NCI-H1048 (cell line): ENCODE measurements around the gene ADAT3.
A peak's percentile ranks its signal among the peaks of the same experiment; 100 is the strongest.
"Not testable (repeated sequence)": the region's sequence is repeated elsewhere in the genome, so short reads cannot be mapped to it uniquely, and the experiment has no call there.

ENCODE experiments used
- DNase-seq: peaks from one replicate; lab custom pipeline; 2025; lab: John Stamatoyannopoulos, UW

The ADAT3 gene

GRCh38 chr19:1866693-1867348 is 38.4 kb upstream of the ADAT3 start:
- no peak for DNase-seq

GRCh38 chr19:1867349-1867724 is 37.9 kb upstream of the ADAT3 start:
- no peak for DNase-seq

- DNase-seq = no peak
Observed at GRCh38 chr19:1868971-1869370, 36.2 kb upstream of the ADAT3 start.

GRCh38 chr19:1871140-1871597 is 34.0 kb upstream of the ADAT3 start:
- DNase-seq = no peak

- DNase-seq = no peak
Observed at GRCh38 chr19:1871630-1872029, 33.6 kb upstream of the ADAT3 start.

GRCh38 chr19:1872807-1873523 is 32.2 kb upstream of the ADAT3 start:
- no peak for DNase-seq

GRCh38 chr19:1873524-1874473 is 31.4 kb upstream of the ADAT3 start:
- DNase-seq = no peak

GRCh38 chr19:1874554-1875185 is 30.5 kb upstream of the ADAT3 start:
- no peak for DNase-seq

GRCh38 chr19:1875265-1875645 is 29.9 kb upstream of the ADAT3 start:
- not testable (repeated sequence) for DNase-seq

- peak; percentile 61 for DNase-seq
Observed at GRCh38 chr19:1875646-1876495, 29.3 kb upstream of the ADAT3 start.

GRCh38 chr19:1876496-1877279 is 28.5 kb upstream of the ADAT3 start:
- DNase-seq = not testable (repeated sequence)

- not testable (repeated sequence) for DNase-seq
Observed at GRCh38 chr19:1877280-1877660, 27.9 kb upstream of the ADAT3 start.

- DNase-seq = not testable (repeated sequence)
Observed at GRCh38 chr19:1878583-1878982, 26.6 kb upstream of the ADAT3 start.

GRCh38 chr19:1879982-1880381 is 25.2 kb upstream of the ADAT3 start:
- not testable (repeated sequence) for DNase-seq

- DNase-seq = no peak
Observed at GRCh38 chr19:1880611-1881392, 24.4 kb upstream of the ADAT3 start.

GRCh38 chr19:1881393-1882088 is 23.7 kb upstream of the ADAT3 start:
- DNase-seq = not testable (repeated sequence)

- no peak for DNase-seq
Observed at GRCh38 chr19:1882089-1882785, 23.0 kb upstream of the ADAT3 start.
